ENCODE data around the gene PCGF2. TPM values are rescaled to one million over a fixed set of nuclear protein-coding genes. Genes with fewer than 3 reads are reported as not detected.
A peak's percentile ranks its signal among the peaks of the same experiment; 100 is the strongest.

The PCGF2 gene
- total RNA-seq, 1 donor from 2014 or later = 20.7 TPM

DNA sequence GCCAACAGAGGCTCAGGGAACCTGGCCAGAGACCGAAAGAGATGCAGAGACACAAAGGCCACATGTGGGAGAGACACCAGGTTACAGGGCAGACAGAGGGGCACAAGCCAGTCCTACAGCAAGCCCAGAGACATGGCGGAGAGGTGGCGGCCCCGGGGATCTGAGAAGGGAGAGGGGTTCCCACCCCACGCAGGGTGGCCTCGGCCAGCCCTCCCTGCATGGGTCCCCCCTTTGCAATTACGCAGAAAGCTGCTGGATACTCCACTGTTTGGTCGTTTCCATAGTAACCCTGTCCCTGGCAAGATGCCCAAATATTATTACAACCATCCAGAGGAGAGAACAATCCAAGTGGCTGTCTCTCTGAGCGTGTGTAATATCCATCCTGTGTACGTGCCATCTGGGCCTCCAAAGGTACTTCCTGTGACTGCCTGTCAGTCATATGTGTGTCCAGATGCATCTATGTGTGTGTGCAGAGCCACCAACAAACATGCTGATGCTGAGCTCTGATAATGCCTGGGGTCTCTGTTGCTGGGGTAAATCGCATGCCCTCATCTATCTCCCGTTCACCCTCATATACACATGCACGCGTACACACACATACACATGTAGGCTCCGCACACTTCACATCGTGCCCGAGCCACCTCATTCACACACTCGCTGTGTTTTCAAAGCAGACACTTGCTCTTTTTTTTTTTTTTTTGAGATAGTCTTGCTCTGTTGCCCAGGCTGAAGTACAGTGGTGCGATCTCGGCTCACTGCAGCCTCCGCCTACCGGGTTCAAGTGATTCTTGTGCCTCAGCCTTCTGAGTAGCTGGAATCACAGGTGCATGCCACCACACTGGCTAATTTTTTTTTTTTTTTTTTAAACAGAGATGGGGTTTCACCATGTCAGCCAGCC, 5.5 kb downstream of the PCGF2 start:
- H3K27ac ChIP-seq (replicated peaks) = peak overlapping the region; percentile 87
- peaks cover 24% of the 10 kb centered on the region for H3K36me3 ChIP-seq
- peak overlapping the region; percentile 24 for H3K4me3 ChIP-seq
- intact Hi-C loops (cut with micrococcal nuclease) = no loop called here
- DNase-seq = no peak
- H3K27me3 ChIP-seq (ENCODE audit: low read depth) = no peaks in the 10 kb centered on the region
- peaks cover 77% of the 10 kb centered on the region for H3K4me1 ChIP-seq
- H3K9me3 ChIP-seq (replicated peaks) = no peaks in the 10 kb centered on the region
- TF ChIP-seq, protein P1, sequence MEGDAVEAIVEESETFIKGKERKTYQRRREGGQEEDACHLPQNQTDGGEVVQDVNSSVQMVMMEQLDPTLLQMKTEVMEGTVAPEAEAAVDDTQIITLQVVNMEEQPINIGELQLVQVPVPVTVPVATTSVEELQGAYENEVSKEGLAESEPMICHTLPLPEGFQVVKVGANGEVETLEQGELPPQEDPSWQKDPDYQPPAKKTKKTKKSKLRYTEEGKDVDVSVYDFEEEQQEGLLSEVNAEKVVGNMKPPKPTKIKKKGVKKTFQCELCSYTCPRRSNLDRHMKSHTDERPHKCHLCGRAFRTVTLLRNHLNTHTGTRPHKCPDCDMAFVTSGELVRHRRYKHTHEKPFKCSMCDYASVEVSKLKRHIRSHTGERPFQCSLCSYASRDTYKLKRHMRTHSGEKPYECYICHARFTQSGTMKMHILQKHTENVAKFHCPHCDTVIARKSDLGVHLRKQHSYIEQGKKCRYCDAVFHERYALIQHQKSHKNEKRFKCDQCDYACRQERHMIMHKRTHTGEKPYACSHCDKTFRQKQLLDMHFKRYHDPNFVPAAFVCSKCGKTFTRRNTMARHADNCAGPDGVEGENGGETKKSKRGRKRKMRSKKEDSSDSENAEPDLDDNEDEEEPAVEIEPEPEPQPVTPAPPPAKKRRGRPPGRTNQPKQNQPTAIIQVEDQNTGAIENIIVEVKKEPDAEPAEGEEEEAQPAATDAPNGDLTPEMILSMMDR (IDR thresholded peaks at IDR 0.05; ENCODE audit: borderline replicate concordance) = no peak

DNA sequence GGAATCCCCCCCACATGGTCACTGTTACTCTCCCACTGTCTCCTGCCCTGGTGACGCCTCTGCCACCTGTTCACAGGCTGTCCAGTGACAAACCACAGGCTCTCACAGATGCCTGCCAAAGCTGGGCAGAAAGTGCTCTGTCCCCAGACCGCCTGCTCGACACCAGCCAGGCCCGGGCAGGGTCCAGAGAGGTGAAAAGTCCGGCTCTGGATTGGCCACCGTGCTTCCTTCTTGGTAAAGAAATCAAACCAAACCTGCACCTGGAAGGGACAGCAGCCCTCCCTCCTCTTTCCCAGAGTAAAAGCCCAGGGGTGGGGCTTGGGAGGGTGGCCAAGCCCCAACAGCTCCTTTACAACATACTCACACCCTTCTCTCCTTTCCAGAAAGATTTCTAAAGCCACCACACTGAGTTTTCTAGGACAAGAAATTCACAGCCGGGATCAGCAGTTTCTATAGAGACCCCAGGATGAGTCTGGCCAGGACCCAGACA, 6.2 kb downstream of the PCGF2 start:
- peak overlapping the region; percentile 24 for H3K4me3 ChIP-seq
- peak overlapping the region; percentile 87 for H3K27ac ChIP-seq (replicated peaks)
- TF ChIP-seq, protein P1 (IDR thresholded peaks at IDR 0.05; ENCODE audit: borderline replicate concordance) = no peak
- no peaks in the 10 kb centered on the region for H3K27me3 ChIP-seq (ENCODE audit: low read depth)
- no peaks in the 10 kb centered on the region for H3K9me3 ChIP-seq (replicated peaks)
- intact Hi-C loops (cut with micrococcal nuclease) = no loop called here
- peak; percentile 62 for DNase-seq
- peaks cover 70% of the 10 kb centered on the region for H3K4me1 ChIP-seq
- peaks cover 29% of the 10 kb centered on the region for H3K36me3 ChIP-seq

DNA sequence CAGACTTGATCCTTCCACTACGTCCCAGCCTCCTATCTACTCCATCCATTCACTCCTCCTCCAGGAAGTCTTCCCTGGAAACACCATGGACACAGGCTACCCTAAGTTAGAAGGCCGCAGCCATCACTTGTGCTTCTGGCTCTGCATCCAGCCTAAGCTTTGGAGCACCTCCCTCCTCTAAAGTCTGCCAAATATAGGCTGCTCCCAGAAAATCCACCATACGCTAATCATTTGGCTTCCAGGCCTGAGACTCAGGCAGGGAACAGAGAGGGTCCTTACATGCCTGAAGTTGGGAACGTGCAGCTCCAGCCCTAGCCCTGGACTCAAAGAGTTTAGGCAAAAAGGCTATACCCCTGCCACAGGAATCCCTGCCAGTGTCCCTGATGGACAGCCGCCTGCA, 6.7 kb downstream of the PCGF2 start:
- H3K4me1 ChIP-seq = peaks cover 65% of the 10 kb centered on the region
- peak overlapping the region; percentile 87 for H3K27ac ChIP-seq (replicated peaks)
- H3K4me3 ChIP-seq = no peak overlapping the region
- no peaks in the 10 kb centered on the region for H3K27me3 ChIP-seq (ENCODE audit: low read depth)
- no peaks in the 10 kb centered on the region for H3K9me3 ChIP-seq (replicated peaks)
- TF ChIP-seq, protein P1 (IDR thresholded peaks at IDR 0.05; ENCODE audit: borderline replicate concordance) = no peak
- H3K36me3 ChIP-seq = peaks cover 33% of the 10 kb centered on the region
- DNase-seq = no peak
- intact Hi-C loops (cut with micrococcal nuclease) = no loop called here

DNA sequence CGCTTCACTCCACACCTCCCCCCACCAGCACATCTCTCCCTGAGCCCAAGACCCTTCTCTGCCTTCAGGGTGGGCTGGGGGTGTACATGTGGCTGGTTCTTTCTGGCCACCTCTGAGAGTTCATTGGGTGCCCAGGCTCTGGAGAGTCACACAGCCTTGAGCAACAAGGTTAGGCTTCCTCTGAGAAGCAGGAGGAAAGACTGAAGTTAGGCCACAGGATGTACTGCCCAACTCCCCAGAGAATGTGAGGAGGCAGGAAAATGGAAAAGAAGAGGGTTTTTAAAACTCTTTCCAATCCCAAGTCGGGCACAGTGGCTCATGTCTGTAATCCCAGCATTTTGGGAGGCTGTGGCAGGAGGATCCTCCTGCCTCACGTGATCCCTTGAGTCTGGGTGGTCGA, 7.3 kb downstream of the PCGF2 start:
- Histone ChIP-seq H3K4me1 (peaks cover 63% of the 10 kb centered on the region), H3K27ac (replicated peaks) (peak overlapping the region; percentile 87), H3K9me3 (replicated peaks) (no peaks in the 10 kb centered on the region), H3K36me3 (peaks cover 39% of the 10 kb centered on the region), H3K27me3 (ENCODE audit: low read depth) (no peaks in the 10 kb centered on the region), H3K4me3 (no peak overlapping the region)
- intact Hi-C loops (cut with micrococcal nuclease) = no loop called here
- no peak for DNase-seq
- TF ChIP-seq, protein P1 (IDR thresholded peaks at IDR 0.05; ENCODE audit: borderline replicate concordance) = no peak

DNA sequence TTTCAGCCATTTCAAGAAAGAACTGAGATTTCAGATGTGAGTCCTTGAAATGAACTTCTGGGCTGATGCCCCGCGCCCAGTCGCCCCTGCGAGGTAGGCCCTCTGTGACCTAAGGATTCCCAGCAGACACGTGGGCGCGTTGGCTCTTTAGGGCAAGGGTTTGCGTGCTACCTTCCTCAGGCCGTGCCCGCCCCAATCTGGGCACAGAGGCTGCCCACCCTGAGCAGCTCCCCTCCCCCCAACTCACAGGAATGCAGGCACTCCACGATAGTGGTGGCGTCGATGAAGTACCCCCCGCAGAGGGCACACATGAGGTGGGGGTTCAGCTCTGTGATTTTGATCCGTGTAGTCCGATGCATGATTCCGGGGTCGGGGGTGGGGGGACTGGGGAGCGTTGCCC, 8.1 kb downstream of the PCGF2 start:
- DNase-seq = no peak
- intact Hi-C loops (cut with micrococcal nuclease) = no loop called here
- no peak overlapping the region for H3K4me3 ChIP-seq
- H3K27me3 ChIP-seq (ENCODE audit: low read depth) = no peaks in the 10 kb centered on the region
- H3K4me1 ChIP-seq = peaks cover 63% of the 10 kb centered on the region
- no peaks in the 10 kb centered on the region for H3K9me3 ChIP-seq (replicated peaks)
- TF ChIP-seq, protein P1 (IDR thresholded peaks at IDR 0.05; ENCODE audit: borderline replicate concordance) = no peak
- peaks cover 45% of the 10 kb centered on the region for H3K36me3 ChIP-seq
- no peak overlapping the region for H3K27ac ChIP-seq (replicated peaks)

Data from left ventricle myocardium inferior (tissue), 1 donor.